CD4-positive, alpha-beta memory T cell (primary cell): ENCODE measurements around the gene RNF207. TPM values are rescaled to one million over a fixed set of nuclear protein-coding genes. Genes with fewer than 3 reads are reported as not detected.
A peak's percentile ranks its signal among the peaks of the same experiment; 100 is the strongest.
"Not testable (repeated sequence)": the region's sequence is repeated elsewhere in the genome, so short reads cannot be mapped to it uniquely, and the experiment has no call there.

Experiments
- CTCF ChIA-PET: fragments of 350-600 bp; sonication (Branson Sonifier 250); formaldehyde crosslinking; loops from one replicate; lab custom pipeline; 2021; ENCODE audit warnings: inconsistent platforms; ENCODE audit not compliant: partially characterized antibody; lab: Charles Lee
- POLR2A ChIA-PET: fragments of 350-600 bp; sonication (Branson Sonifier 250); formaldehyde crosslinking; loops from one replicate; lab custom pipeline; 2021; ENCODE audit not compliant: partially characterized antibody; lab: Charles Lee
- DNase-seq, 5 donors: peaks; one replicate each; pipeline versions ENCODE4 v3.0.0 to v3.0.0-alpha.2; 2020 to 2022; ENCODE audit warnings: mixed read lengths in 1 of 5
- H3K27ac ChIP-seq: one replicate; pipeline ENCODE4 v1.7.0; 2013; ENCODE audit warnings: low read depth, low read length
- H3K27me3 ChIP-seq: 2 replicates; pipeline ENCODE4 v1.7.0; 2013; ENCODE audit warnings: mild to moderate bottlenecking, low read length, moderate library complexity; ENCODE audit not compliant: insufficient read depth
- H3K36me3 ChIP-seq: 2 replicates; pipeline ENCODE4 v1.7.0; 2013; ENCODE audit warnings: mild to moderate bottlenecking, low read length, moderate library complexity; ENCODE audit not compliant: insufficient read depth
- H3K4me1 ChIP-seq: 2 replicates; pipeline ENCODE4 v1.7.0; 2013; ENCODE audit warnings: mild to moderate bottlenecking, low read length, moderate library complexity; ENCODE audit not compliant: insufficient read depth
- H3K4me3 ChIP-seq, 2 donors: one replicate each; pipeline ENCODE4 v1.7.0; 2013; ENCODE audit warnings: low read length in 2 of 2, mild to moderate bottlenecking in 1 of 2
- H3K9me3 ChIP-seq, 2 donors: one replicate each; pipeline ENCODE4 v1.7.0; 2013; ENCODE audit warnings: low read length in 2 of 2, control low read depth in 1 of 2; ENCODE audit not compliant: control insufficient read depth in 1 of 2
- H3K27ac Mint-ChIP-seq, 7 donors: one replicate each; pipeline ENCODE4 v1.8.0; 2020 to 2021; ENCODE audit warnings: mixed read lengths in 7 of 7, mild to moderate bottlenecking in 6 of 7, inconsistent platforms in 3 of 7, moderate library complexity in 3 of 7
- H3K27me3 Mint-ChIP-seq, 2 donors: one replicate each; pipeline ENCODE4 v1.8.0; 2020 to 2021; ENCODE audit warnings: mixed read lengths in 2 of 2
- H3K36me3 Mint-ChIP-seq, 2 donors: one replicate each; pipeline ENCODE4 v1.8.0; 2020 to 2021; ENCODE audit warnings: mixed read lengths in 2 of 2, inconsistent platforms in 1 of 2, mild to moderate bottlenecking in 1 of 2
- H3K4me1 Mint-ChIP-seq, 4 donors: one replicate each; pipeline ENCODE4 v1.8.0; 2020 to 2021; ENCODE audit warnings: mixed read lengths in 4 of 4, mild to moderate bottlenecking in 1 of 4
- H3K4me3 Mint-ChIP-seq, 8 donors: one replicate each; pipeline ENCODE4 v1.8.0; 2020 to 2021; ENCODE audit warnings: mixed read lengths in 8 of 8, mild to moderate bottlenecking in 7 of 8, moderate library complexity in 6 of 8, inconsistent platforms in 3 of 8
- H3K9me3 Mint-ChIP-seq, 8 donors: one replicate each; pipeline ENCODE4 v1.8.0; 2020 to 2021; ENCODE audit warnings: mixed read lengths in 8 of 8, mild to moderate bottlenecking in 5 of 8, inconsistent platforms in 3 of 8, moderate library complexity in 1 of 8
- intact Hi-C: fragments of 100-400 bp; cut with micrococcal nuclease; formaldehyde crosslinking; loops from one replicate; pipeline ENCODE4 v1.15.1; 2023
- polyA plus RNA-seq, 2 donors: library from polyadenylated mRNA; unstranded; fragments of 300-500 nt; fragmentation: Illumina TruSeq; gene quantifications; one replicate each; pipeline ENCODE4 v1.2.3, GENCODE V29; 2021
- total RNA-seq, 2 experiments: library from RNA; stranded (reverse); gene quantifications; one replicate each; pipeline ENCODE4 v1.2.3, GENCODE V29; 2021

RNF207 gene
- total and polyA plus RNA-seq, 4 experiments from 2014 or later, result 1.7 to 9.4 (median 5.3) TPM

- Histone ChIP-seq H3K4me3 (no peak overlapping the region), H3K4me1 (no peaks in the 10 kb centered on the region), H3K27ac (no peak overlapping the region), H3K27me3 (no peaks in the 10 kb centered on the region), H3K9me3 (no peaks in the 10 kb centered on the region), H3K36me3 (peaks cover 9% of the 10 kb centered on the region)
- ChIA-PET POLR2A (interaction anchor here (0.6 kb wide), 1 partner anchor 27 kb away, joined by 3 read pairs; no protein-coding TSS in a partner anchor), CTCF (no interaction called here)
- Mint-ChIP-seq H3K27me3 (no peaks in the 10 kb centered on the region), H3K36me3 (peaks cover under 1 to 14% of the 10 kb centered on the region in 2 donors), H3K9me3 (no peaks in the 10 kb centered on the region), H3K4me1 (peaks cover 0 to 4% (median 3%) of the 10 kb centered on the region in 4 donors), H3K4me3 (no peak overlapping the region), H3K27ac (no peak overlapping the region)
- DNase-seq, result no peak
- intact Hi-C loops, result no loop called here
These were observed 12.7 kb downstream of the RNF207 start for GRCh38 chr1:6218375-6219164.

- ChIA-PET CTCF (interaction anchor here (1.3 to 1.8 kb wide), 2 partner anchors 15 to 27 kb away, joined by 3 to 5 read pairs; no protein-coding TSS in a partner anchor), POLR2A (interaction anchor here (0.6 kb wide), 1 partner anchor 28 kb away, joined by 3 read pairs; no protein-coding TSS in a partner anchor)
- H3K27ac Mint-ChIP-seq, H3K9me3 ChIP-seq, H3K4me1 ChIP-seq, H3K4me1 Mint-ChIP-seq, H3K27me3 Mint-ChIP-seq, H3K4me3 ChIP-seq, intact Hi-C loops, H3K9me3 Mint-ChIP-seq, H3K4me3 Mint-ChIP-seq, DNase-seq, H3K27ac ChIP-seq, H3K27me3 ChIP-seq: not testable (repeated sequence)
- H3K36me3 ChIP-seq, result peaks cover 20% of the 10 kb centered on the region
- H3K36me3 Mint-ChIP-seq, result peaks cover 11 to 25% of the 10 kb centered on the region in 2 donors
These were observed 13.7 kb downstream of the RNF207 start for GRCh38 chr1:6219641-6220040.

- Histone ChIP-seq H3K27me3 (no peaks in the 10 kb centered on the region), H3K4me3 (no peak overlapping the region), H3K4me1 (no peaks in the 10 kb centered on the region), H3K36me3 (peaks cover 25% of the 10 kb centered on the region), H3K27ac (no peak overlapping the region), H3K9me3 (no peaks in the 10 kb centered on the region)
- intact Hi-C loops, result no loop called here
- ChIA-PET CTCF (interaction anchor here (0.8 to 1.8 kb wide), 3 partner anchors 12 to 27 kb away, joined by 3 to 5 read pairs (median 3); no protein-coding TSS in a partner anchor), POLR2A (no interaction called here)
- peaks cover 16 to 30% of the 10 kb centered on the region in 2 donors for H3K36me3 Mint-ChIP-seq
- H3K9me3 Mint-ChIP-seq, result peaks cover 0 to 1% (median 0%) of the 10 kb centered on the region in 8 donors
- no peak for DNase-seq
- no peaks in the 10 kb centered on the region for H3K27me3 Mint-ChIP-seq
- H3K4me1 Mint-ChIP-seq, result peaks cover 0 to 4% (median 3%) of the 10 kb centered on the region in 4 donors
- no peak overlapping the region for H3K27ac Mint-ChIP-seq
- no peak overlapping the region for H3K4me3 Mint-ChIP-seq
These were observed 14.3 kb downstream of the RNF207 start for GRCh38 chr1:6220236-6220635.

GRCh38 chr1:6221210-6221784 is 15.4 kb downstream of the RNF207 start:
- Mint-ChIP-seq H3K9me3 (peaks cover 0 to 1% (median 0%) of the 10 kb centered on the region in 8 donors), H3K27ac (peak overlapping the region in 1 of 7 donors; percentile 53), H3K4me3 (no peak overlapping the region), H3K36me3 (peaks cover 24 to 41% of the 10 kb centered on the region in 2 donors), H3K27me3 (no peaks in the 10 kb centered on the region), H3K4me1 (peaks cover 0 to 2% (median under 1%) of the 10 kb centered on the region in 4 donors)
- Histone ChIP-seq H3K27ac (no peak overlapping the region), H3K4me3 (no peak overlapping the region), H3K36me3 (peaks cover 30% of the 10 kb centered on the region), H3K4me1 (no peaks in the 10 kb centered on the region), H3K9me3 (no peaks in the 10 kb centered on the region), H3K27me3 (no peaks in the 10 kb centered on the region)
- DNase-seq, result no peak
- ChIA-PET CTCF (interaction anchor here (1.8 kb wide), 1 partner anchor 17 kb away, joined by 5 read pairs; no protein-coding TSS in a partner anchor), POLR2A (no interaction called here)
- intact Hi-C loops, result no loop called here

GRCh38 chr1:6222636-6223035 is 16.7 kb downstream of the RNF207 start:
- H3K27me3 Mint-ChIP-seq, result no peaks in the 10 kb centered on the region
- H3K4me1 Mint-ChIP-seq, result peaks cover 0 to 5% (median 2%) of the 10 kb centered on the region in 4 donors
- no peak overlapping the region for H3K27ac ChIP-seq
- peaks cover 0 to 1% (median 0%) of the 10 kb centered on the region in 8 donors for H3K9me3 Mint-ChIP-seq
- no peaks in the 10 kb centered on the region for H3K27me3 ChIP-seq
- H3K4me3 ChIP-seq, result no peak overlapping the region
- H3K36me3 Mint-ChIP-seq, result peaks cover 33 to 52% of the 10 kb centered on the region in 2 donors
- no peak overlapping the region for H3K4me3 Mint-ChIP-seq
- no peaks in the 10 kb centered on the region for H3K4me1 ChIP-seq
- intact Hi-C loops, result no loop called here
- POLR2A ChIA-PET, result no interaction called here
- CTCF ChIA-PET, result no interaction called here
- H3K9me3 ChIP-seq, result no peaks in the 10 kb centered on the region
- H3K27ac Mint-ChIP-seq, result no peak overlapping the region
- no peak for DNase-seq
- H3K36me3 ChIP-seq, result peaks cover 30% of the 10 kb centered on the region

GRCh38 chr1:6223617-6224016 is 17.7 kb downstream of the RNF207 start:
- no peak overlapping the region for H3K4me3 ChIP-seq
- no peak for DNase-seq
- no peaks in the 10 kb centered on the region for H3K4me1 ChIP-seq
- Mint-ChIP-seq H3K9me3 (peaks cover 0 to 1% (median 0%) of the 10 kb centered on the region in 8 donors), H3K27me3 (no peaks in the 10 kb centered on the region), H3K4me1 (peaks cover 0 to 5% (median 2%) of the 10 kb centered on the region in 4 donors), H3K4me3 (no peak overlapping the region), H3K36me3 (peaks cover 33 to 52% of the 10 kb centered on the region in 2 donors), H3K27ac (no peak overlapping the region)
- H3K9me3 ChIP-seq, result no peaks in the 10 kb centered on the region
- ChIA-PET CTCF (interaction anchor here (1.2 kb wide), 1 partner anchor 43 kb away, joined by 3 read pairs; no protein-coding TSS in a partner anchor), POLR2A (no interaction called here)
- intact Hi-C loops, result no loop called here
- no peak overlapping the region for H3K27ac ChIP-seq
- peaks cover 30% of the 10 kb centered on the region for H3K36me3 ChIP-seq
- H3K27me3 ChIP-seq, result no peaks in the 10 kb centered on the region

GRCh38 chr1:6224718-6225117 is 18.8 kb downstream of the RNF207 start:
- intact Hi-C loops, result no loop called here
- H3K36me3 ChIP-seq, result peaks cover 30% of the 10 kb centered on the region
- Mint-ChIP-seq H3K27me3 (no peaks in the 10 kb centered on the region), H3K4me1 (peaks cover 0 to 5% (median 2%) of the 10 kb centered on the region in 4 donors), H3K27ac (no peak overlapping the region), H3K4me3 (no peak overlapping the region), H3K9me3 (peaks cover 0 to 1% (median 0%) of the 10 kb centered on the region in 8 donors), H3K36me3 (peaks cover 35 to 52% of the 10 kb centered on the region in 2 donors)
- H3K27me3 ChIP-seq, result no peaks in the 10 kb centered on the region
- H3K4me3 ChIP-seq, result no peak overlapping the region
- no peak overlapping the region for H3K27ac ChIP-seq
- H3K4me1 ChIP-seq, result no peaks in the 10 kb centered on the region
- ChIA-PET CTCF (no interaction called here), POLR2A (no interaction called here)
- no peaks in the 10 kb centered on the region for H3K9me3 ChIP-seq
- no peak for DNase-seq
